K562 (cell line): ENCODE results near the gene WDFY2. TPM values are rescaled to one million over a fixed set of nuclear protein-coding genes. Genes with fewer than 3 reads are reported as not detected.

ENCODE experiments used
- ATAC-seq: fragments of 200-7000 bp; cut with Tn5 transposase; 3 replicates; pipeline ENCODE4 v1.9.1; 2020; ENCODE audit warnings: moderate library complexity
- BruUV-seq: library from RNA; stranded (reverse); fragments of 400-500 nt; replicated peaks from 2 replicates; lab custom pipeline; 2021; lab: Mats Ljungman, UMichigan
- CTCF ChIA-PET: fragments of 300-600 bp; formaldehyde crosslinking; extraction: SDS; loops from one replicate; lab custom pipeline; 2021; ENCODE audit warnings: low intra/inter-chr PET ratio; lab: Yijun Ruan, JAX
- POLR2A ChIA-PET: fragments of 300-600, 350-650 bp; sonication (Branson Sonifier 250); formaldehyde crosslinking; extraction: SDS; loops from one replicate; lab custom pipeline; 2021; ENCODE audit warnings: antibody characterized with exemption, inconsistent platforms; lab: Yijun Ruan, JAX
- DNase-seq, 4 experiments: peaks; one replicate each; pipeline versions ENCODE4 v3.0.0 to v3.0.0-alpha.2; 2011 to 2018; ENCODE audit warnings: low spot score in 3 of 4, mixed read lengths in 3 of 4; ENCODE audit errors: extremely low read depth in 1 of 4
- FAIRE-seq: peaks from 2 replicates; lab custom pipeline; 2011; peaks lifted over from hg19 to GRCh38; lab: Jason Lieb, UNC
- H2AFZ ChIP-seq: 2 replicates; pipeline ENCODE4 v1.6.0; 2011; ENCODE audit warnings: low read depth, low read length, control low read depth, inconsistent platforms
- H3K27ac ChIP-seq: fragments of 200-600 bp; 3 replicates; pipeline ENCODE4 v1.8.0; 2011; ENCODE audit warnings: low read depth, mild to moderate bottlenecking, control low read depth, inconsistent platforms, low read length, moderate library complexity, mixed read lengths; ENCODE audit errors: extremely low read depth
- H3K27me3 ChIP-seq, 2 experiments: fragments of 300-600 bp in 1 of 2; 2 replicates in 1 of 2; 3 replicates in 1 of 2; pipeline versions ENCODE4 v1.6.0 to v1.8.0; 2011; ENCODE audit warnings: inconsistent platforms in 2 of 2, low read length in 2 of 2, mild to moderate bottlenecking in 1 of 2, mixed read lengths in 1 of 2, moderate library complexity in 1 of 2; ENCODE audit not compliant: control insufficient read depth in 2 of 2, insufficient read depth in 2 of 2
- H3K36me3 ChIP-seq: fragments of 300-600 bp; 3 replicates; pipeline ENCODE4 v1.8.0; 2011; ENCODE audit warnings: mild to moderate bottlenecking, low read length, inconsistent platforms; ENCODE audit not compliant: control insufficient read depth, insufficient read depth
- H3K4me1 ChIP-seq, 2 experiments: fragments of 200-600 bp in 1 of 2; replicated peaks in 1 of 2; 2 replicates in 1 of 2; 3 replicates in 1 of 2; pipeline versions ENCODE4 v1.5.1 to v1.8.0; 2011; ENCODE audit warnings: inconsistent platforms in 2 of 2, low read length in 2 of 2, mild to moderate bottlenecking in 1 of 2, mixed read lengths in 1 of 2, moderate library complexity in 1 of 2; ENCODE audit not compliant: control insufficient read depth in 2 of 2, insufficient read depth in 2 of 2
- H3K4me2 ChIP-seq: 2 replicates; pipeline ENCODE4 v1.6.1; 2011; ENCODE audit warnings: low read length, control low read depth, inconsistent platforms, mixed read lengths; ENCODE audit not compliant: insufficient read depth
- H3K4me3 ChIP-seq: fragments of 200-600 bp; sonication (generic), shearing (Covaris generic); 2 replicates; pipeline ENCODE4 v1.5.1; 2016; ENCODE audit warnings: control low read depth, inconsistent platforms
- H3K79me2 ChIP-seq: fragments of 200-600 bp; 3 replicates; pipeline ENCODE4 v1.8.0; 2011; ENCODE audit warnings: low read length, inconsistent platforms; ENCODE audit not compliant: control insufficient read depth, insufficient read depth
- H3K9ac ChIP-seq, 2 experiments: 2 replicates each; pipeline versions ENCODE4 v1.6.0 to v1.6.1; 2011; ENCODE audit warnings: low read depth in 2 of 2, low read length in 2 of 2, control low read depth in 1 of 2, inconsistent platforms in 1 of 2, mild to moderate bottlenecking in 1 of 2, mixed read lengths in 1 of 2; ENCODE audit not compliant: insufficient read depth in 1 of 2
- H3K9me1 ChIP-seq: one replicate; pipeline ENCODE4 v1.6.0; 2011; ENCODE audit warnings: inconsistent platforms, mild to moderate bottlenecking, low read length, moderate library complexity; ENCODE audit not compliant: control insufficient read depth, insufficient read depth
- H3K9me3 ChIP-seq: replicated peaks from 2 replicates; pipeline ENCODE4 v1.5.1; 2011; ENCODE audit warnings: low read depth, low read length, inconsistent platforms; ENCODE audit not compliant: control insufficient read depth, insufficient read depth
- H4K20me1 ChIP-seq: replicated peaks from 2 replicates; pipeline ENCODE4 v1.6.1; 2011; ENCODE audit warnings: low read length, inconsistent platforms, mixed read lengths; ENCODE audit not compliant: control insufficient read depth, insufficient read depth
- CBX8 ChIP-seq: fragments of 200-600 bp; sonication (generic); IDR thresholded peaks from 2 replicates; pipeline ENCODE4 v1.6.1; 2012; ENCODE audit warnings: borderline replicate concordance, mixed run types, low read depth, mild to moderate bottlenecking, moderate library complexity, mixed read lengths, low read length, control low read depth, inconsistent platforms; ENCODE audit not compliant: poor library complexity, severe bottlenecking; ENCODE audit errors: extremely low read depth
- FOSL1 ChIP-seq: fragments of 200-800 bp; sonication (Bioruptor generic); conservative IDR thresholded peaks from 2 replicates; pipeline ENCODE4 v1.6.1; 2016; ENCODE audit warnings: missing genetic modification characterization, missing compliant biosample characterization
- MAX ChIP-seq: sonication (generic); formaldehyde crosslinking; IDR thresholded peaks from 2 replicates; pipeline ENCODE4 v1.9.0; 2022; ENCODE audit warnings: mild to moderate bottlenecking, missing genetic modification reagents
- MEIS2 ChIP-seq: fragments of 450-650 bp; IDR thresholded peaks from 2 replicates; pipeline ENCODE4 v1.6.1; 2014; ENCODE audit warnings: mild to moderate bottlenecking; ENCODE audit not compliant: partially characterized antibody
- PKNOX1 ChIP-seq: fragments of 450-650 bp; IDR thresholded peaks from 2 replicates; pipeline ENCODE4 v1.6.1; 2016
- ZNF584 ChIP-seq: fragments of 200-800 bp; sonication (Bioruptor generic); IDR thresholded peaks from 2 replicates; pipeline ENCODE4 v1.6.1; 2016; ENCODE audit warnings: low read depth, mild to moderate bottlenecking, missing genetic modification characterization, missing compliant biosample characterization
- WGBS: fragments of 100-300 bp; shearing (Covaris generic); methylation state at CpG from one replicate; pipeline ENCODE4 v1.1.6; 2016; ENCODE audit warnings: low coverage, mixed read lengths; ENCODE audit not compliant: insufficient coverage; ENCODE audit errors: missing lambda C conversion rate; 5-methylcytosine and 5-hydroxymethylcytosine counted together
- in situ Hi-C: fragments of 300-500 bp; cut with MboI; formaldehyde crosslinking; loops from 4 replicates; pipeline ENCODE4 v1.15.0; 2018; ENCODE audit warnings: inconsistent platforms, mixed read lengths
- intact Hi-C: fragments of 100-400 bp; cut with micrococcal nuclease; formaldehyde crosslinking; loops from 2 replicates; pipeline ENCODE4 v1.14.2; 2022
- polyA plus RNA-seq, 8 experiments: library from polyadenylated mRNA; depleted of rRNA in 4 of 8; stranded (reverse) in 5 of 8; unstranded in 3 of 8; fragments of >200 nt; fragmentation: Nextera tagmentation in 2 of 8; fragmentation: Illumina TruSeq in 1 of 8; extraction: Ambion mirVana in 2 of 8; extraction: Trizol in 1 of 8; gene quantifications; 2 replicates each; pipeline versions ENCODE4 v1.2.1 to v1.2.3, GENCODE V29; 2011 to 2014; ENCODE audit warnings: inconsistent platforms in 1 of 8, missing spikeins in 1 of 8
- total RNA-seq, 7 experiments: library from RNA; depleted of rRNA in 6 of 7; stranded (reverse); fragments of >200 nt in 6 of 7; fragmentation: Illumina TruSeq in 2 of 7; extraction: Trizol in 2 of 7; gene quantifications; 2 replicates each; pipeline versions ENCODE4 v1.2.1 to v1.2.3, GENCODE V29; 2011 to 2021; ENCODE audit warnings: low replicate concordance in 1 of 7

The WDFY2 gene
- total and polyA plus RNA-seq, 9 of the 15 experiments (the other 6 are each of a cell fraction or from before 2014, with no cell fraction given) = 0.66 to 6.4 (median 4.4) TPM

DNA sequence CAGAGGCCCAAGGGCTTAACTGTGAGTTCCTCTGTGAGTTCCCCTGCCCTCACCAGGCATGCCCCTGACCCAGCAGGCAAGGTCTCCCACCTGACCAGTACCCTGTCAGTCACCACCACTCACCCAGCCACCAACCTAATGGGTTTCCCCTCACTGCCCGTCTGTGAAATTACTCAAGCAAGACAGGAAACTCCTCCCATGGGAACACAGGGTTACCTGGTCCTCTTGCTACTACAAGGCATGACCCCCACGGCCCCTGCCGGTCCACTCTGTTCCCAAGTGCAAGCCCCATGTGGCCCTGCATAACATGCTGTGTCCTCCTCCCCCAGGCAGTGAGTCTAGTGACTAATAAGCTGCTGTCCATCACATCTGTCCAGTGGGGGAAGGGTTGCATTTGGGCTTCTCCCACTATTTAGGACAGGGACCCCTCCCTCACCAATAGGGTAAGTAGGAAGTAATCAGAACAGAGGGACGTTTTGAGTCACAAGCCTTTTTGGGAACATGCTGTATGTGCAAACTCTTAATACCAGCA, 227.7 kb downstream of the WDFY2 start:
- FAIRE-seq = peak; percentile 48
- POLR2A ChIA-PET = no interaction called here
- intact Hi-C loops (no loop called here), in situ Hi-C loops (no loop called here)
- DNase-seq = peak in 1 of 4 experiments; percentile 21
- Histone ChIP-seq H3K79me2 (no peaks in the 10 kb centered on the region), H3K36me3 (no peaks in the 10 kb centered on the region), H2AFZ (no peak overlapping the region), H3K9me1 (no peaks in the 10 kb centered on the region), H3K27ac (no peak overlapping the region), H3K4me3 (no peak overlapping the region)
- 28% methylated on average over 3 of the region's 4 CpGs for WGBS
- CTCF ChIA-PET = no interaction called here
- peak; percentile 25; the same call in 2 of the 3 replicates for ATAC-seq
- TF ChIP-seq MAX (CRISPR knock-in tag) (peak; percentile 38; the same call in 1 of the 2 replicates), FOSL1 (tag) (0 out of 2 replicates have a peak, but pooled peaks have one; percentile 21), CBX8 (no peak), PKNOX1 (peak; percentile 78), ZNF584 (CRISPR knock-in tag) (no peak), MEIS2 (peak; percentile 49)
- TF ChIP-seq, all 486 proteins: peak for 4
- Histone ChIP-seq H3K9ac (peak overlapping the region in 1 of 2 experiments; percentile 35; a peak in 1 of 4 replicates), H3K27me3 (peaks cover 0 to 10% of the 10 kb centered on the region in 2 experiments; a peak in 2 of 5 replicates), H3K4me2 (no peak overlapping the region), H3K9me3 (no peaks in the 10 kb centered on the region), H3K4me1 (peaks cover 8 to 16% of the 10 kb centered on the region in 2 experiments; a peak in 4 of 5 replicates), H4K20me1 (no peaks in the 10 kb centered on the region)
- BruUV-seq = no TSS peak
